Left forelimb (tissue), 1 donor: ENCODE results near the gene IL34.

ENCODE experiments used
- DNase-seq: peaks from one replicate; pipeline ENCODE4 v3.0.0-alpha.2; 2018; ENCODE audit warnings: low spot score

Gene IL34

GRCh38 chr16:70689035-70689969, 42.9 kb downstream of the IL34 start:
- no peak for DNase-seq

DNA sequence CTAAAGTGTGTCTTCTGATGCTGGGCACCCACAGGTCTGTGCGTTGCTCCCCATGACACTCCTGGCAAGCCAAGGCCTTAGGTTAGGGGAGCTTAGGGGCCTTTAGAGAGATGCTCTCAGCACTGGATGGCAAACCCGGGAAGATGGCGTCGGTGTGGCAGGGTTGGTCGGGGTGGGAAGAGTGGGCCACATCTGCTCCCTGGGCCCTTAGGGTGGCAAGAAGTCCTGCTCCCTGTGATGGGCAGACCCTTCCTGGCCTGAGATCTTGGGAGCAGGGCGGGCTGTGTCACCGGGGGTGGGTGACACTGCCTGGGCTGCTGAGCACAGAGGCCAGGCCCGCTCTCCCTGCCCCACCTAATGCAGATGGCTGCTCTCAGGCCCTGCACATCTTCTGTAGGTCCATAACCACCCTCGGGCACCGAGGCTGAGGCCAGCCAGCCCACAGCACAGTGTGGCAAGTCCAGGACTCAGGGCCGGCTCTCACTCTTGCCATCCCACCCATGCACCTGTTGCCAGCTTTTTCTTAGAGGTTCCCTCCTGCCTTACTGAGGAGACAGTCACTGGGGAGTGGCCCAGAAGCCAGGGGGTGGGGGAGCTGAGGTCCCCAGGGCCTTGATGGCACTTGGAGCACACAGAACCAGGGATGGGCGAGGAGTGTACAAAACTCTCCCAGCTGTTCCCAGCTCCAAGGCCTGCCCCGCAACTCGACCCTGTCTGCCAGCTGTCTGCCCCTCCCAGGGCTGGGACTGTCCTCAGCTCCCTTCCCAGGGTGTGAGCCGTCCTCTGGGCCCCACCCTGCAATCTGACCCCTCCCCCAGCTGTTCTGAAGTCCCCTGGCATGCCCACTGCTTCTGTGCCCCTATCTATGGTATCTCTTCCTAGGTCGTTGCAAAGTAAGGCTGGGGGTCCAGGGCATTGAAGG, 43.9 kb downstream of the IL34 start:
- no peak for DNase-seq

- DNase-seq, result no peak
Observed at GRCh38 chr16:70691223-70692129, 45.1 kb downstream of the IL34 start.

DNA sequence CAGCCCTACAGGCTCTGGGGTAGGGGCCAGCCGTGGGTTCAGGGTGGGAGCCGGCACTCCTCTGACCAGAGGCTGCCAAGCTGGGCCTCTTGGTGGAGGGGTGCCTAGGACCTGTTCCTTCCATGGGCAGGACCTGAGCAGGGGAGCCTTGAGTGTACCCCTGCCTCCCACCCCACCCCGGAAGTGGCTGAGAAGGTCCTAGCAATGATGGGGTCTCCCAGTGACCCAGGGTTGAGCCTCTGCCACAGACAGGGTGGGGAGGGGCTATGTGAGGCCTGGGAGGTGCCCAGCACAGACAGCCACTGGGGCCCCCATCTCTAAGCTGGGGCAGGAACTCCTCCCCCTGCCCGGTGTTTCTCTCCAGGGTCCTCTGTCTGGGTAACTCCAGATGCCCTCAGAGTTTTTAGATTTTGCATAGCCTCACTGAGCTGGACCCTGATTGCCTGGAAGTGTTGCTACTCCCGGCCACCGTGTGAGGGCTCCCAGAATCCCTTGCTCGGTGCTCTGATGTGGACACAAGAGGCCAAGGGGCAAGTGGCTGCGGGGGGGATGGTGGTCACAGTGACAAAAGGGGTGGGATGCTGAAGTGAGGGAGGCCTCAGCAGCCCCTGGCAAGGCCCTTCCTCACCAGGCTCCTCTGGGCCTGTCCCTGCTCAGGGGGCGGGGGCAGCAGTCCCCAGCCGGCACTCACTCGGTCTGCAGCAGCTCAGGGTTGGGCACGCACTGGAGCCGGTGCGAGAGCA, 45.9 kb downstream of the IL34 start:
- DNase-seq, result no peak

GRCh38 chr16:70692873-70693671, 46.7 kb downstream of the IL34 start:
- DNase-seq, result no peak

- DNase-seq, result no peak
Observed at GRCh38 chr16:70694088-70694867, 47.9 kb downstream of the IL34 start.

DNA sequence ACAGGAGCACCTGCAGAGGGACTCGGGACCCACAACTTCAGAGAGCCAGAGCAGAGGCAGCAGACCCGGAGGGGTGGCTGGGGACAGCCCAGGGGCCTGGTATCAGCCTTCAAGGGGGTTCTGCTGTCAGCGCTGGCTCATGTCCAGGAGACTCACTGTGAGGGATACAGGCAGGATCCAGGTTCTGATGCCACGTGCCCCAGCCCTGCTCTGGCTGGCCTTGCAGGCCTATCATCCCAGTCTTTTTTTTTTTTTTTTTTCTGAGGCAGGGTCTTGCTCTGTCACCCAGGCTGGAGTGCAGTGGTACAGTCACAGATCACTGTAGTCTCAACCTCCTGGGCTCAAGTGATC, 48.5 kb downstream of the IL34 start:
- DNase-seq, result no peak

DNA sequence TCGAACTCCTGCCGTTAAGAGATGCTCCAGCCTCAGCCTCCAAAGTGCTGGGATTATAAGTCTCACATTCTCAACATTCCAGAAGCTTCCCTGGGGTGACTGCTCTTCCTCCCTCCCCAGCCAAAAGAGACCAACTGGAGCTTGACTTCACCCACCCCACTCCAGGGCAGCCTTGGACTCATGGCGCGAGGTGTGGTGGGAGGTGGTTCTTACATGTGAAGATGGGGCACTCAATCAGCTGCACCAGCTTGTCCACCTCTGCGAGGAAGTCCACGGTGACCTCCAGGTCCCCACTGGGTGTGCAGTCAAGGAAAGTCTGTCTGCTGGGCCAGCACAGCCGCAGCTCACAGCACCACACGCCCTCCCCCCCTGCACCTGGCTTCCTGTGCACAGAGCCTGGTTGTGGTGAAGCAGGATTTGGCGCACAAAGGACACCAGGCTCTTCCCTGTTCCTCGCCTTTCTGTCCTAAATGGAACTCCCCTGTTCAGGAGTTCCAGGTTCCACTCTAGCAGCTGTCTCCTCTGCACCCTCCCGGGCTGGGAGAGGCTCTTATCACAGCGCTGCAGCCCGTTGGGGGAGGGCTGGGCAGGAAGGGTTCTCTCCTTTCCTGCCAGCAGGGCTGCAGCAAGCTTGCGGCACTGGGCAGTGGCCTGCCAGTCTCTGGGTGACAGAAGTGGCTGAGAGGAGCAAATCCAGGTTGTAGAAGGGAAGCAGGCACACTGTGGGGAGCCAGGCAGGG, 49.1 kb downstream of the IL34 start:
- no peak for DNase-seq

DNA sequence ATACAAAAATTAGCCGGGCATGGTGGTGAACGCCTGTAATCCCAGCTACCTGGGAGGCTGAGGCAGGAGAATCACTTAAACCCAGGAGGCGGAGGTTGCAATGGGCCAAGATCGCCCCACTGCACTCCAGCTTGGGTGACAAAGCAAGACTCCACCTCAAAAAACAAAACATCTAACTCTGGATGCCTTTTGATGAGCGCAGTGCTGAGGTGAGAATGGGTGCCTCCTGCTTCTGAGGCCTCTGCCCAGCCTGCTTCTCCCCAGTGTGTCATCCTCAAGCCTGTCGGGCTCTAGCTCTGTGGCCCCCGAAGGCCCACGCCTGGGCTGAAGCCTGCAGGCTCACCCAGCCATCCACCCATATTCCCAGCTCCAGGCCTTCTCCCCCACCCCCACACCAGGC, 50.0 kb downstream of the IL34 start:
- no peak for DNase-seq

DNA sequence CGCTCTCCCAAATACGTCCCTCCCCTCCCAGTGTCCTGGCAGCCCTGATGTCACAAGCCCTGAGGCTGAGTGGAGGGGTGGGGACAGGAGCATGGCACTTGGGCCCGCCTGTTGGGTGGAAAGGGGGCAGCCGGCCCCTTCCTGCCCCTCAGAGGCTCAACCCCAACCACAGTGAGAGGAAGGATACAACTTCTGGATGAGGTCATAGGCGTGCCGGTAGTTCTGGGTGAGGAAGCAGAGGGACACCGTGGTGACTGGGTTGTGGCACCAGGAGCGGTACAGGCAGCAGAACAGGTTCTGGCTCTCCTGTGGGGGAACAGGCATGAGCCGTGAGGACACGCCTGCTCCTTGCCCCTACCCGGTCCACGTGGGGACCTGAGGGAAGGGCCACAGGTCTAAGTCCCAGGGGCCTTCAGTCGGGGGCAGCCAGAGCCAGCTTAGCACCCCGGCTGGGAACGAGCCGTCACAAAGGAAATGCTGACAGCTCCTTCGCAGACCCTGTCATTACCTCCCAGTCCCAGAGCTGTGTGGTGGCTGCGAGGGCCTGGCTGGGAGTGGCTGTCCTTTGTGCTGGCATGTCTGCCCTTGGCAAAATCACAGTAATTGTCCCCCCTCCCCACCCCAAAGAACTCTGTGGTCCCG, 50.7 kb downstream of the IL34 start:
- DNase-seq, result no peak

GRCh38 chr16:70697594-70698170, 51.3 kb downstream of the IL34 start:
- no peak for DNase-seq

GRCh38 chr16:70698901-70699300, 52.5 kb downstream of the IL34 start:
- DNase-seq, result no peak

GRCh38 chr16:70699696-70700095, 53.3 kb downstream of the IL34 start:
- DNase-seq, result no peak

GRCh38 chr16:70700101-70701020, 54.0 kb downstream of the IL34 start:
- DNase-seq, result no peak

DNA sequence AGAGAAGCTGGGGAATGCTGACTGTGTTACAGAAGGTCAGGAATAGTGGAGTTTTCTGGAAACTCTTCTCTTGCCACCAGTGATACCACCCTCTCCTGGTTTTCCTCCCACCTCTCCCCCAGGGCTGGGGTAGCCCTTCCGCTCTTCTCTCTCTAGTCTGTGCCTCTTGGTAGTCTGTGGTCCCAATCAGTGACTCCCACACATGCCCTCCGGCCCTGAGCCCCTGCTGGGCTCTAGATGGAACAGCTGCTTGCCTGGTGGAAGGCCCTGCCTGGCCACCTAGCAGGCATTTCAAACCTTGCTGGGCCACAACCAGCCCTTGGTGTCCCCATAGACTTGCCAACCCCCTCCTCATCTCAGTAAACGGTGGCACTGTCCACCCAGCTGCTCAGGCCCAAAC, 54.7 kb downstream of the IL34 start:
- DNase-seq, result no peak

GRCh38 chr16:70701596-70701995, 55.2 kb downstream of the IL34 start:
- no peak for DNase-seq

DNA sequence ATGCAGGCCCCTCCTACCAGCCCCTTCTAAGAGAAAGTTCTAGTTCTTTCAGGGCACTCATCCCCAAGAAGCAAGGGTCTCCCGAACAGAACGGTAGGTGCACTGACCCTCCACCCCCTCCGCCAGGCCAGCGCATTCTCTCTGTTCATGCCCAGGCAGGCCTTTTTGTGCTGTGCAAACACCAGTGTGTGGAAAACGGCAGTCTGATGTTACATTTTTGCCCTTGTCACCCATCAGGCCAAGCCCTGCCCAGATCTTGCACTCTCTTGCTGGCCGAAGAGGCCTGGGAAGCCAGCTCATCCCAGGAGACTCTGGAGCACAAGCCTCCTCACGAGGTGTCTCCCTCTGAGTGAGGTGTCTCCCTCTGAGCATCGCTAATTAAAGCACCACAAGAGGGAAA, 55.6 kb downstream of the IL34 start:
- no peak for DNase-seq
